ENCODE results near the gene NME3. TPM values are rescaled to one million over a fixed set of nuclear protein-coding genes. Genes with fewer than 3 reads are reported as not detected.

NME3 gene
- total RNA-seq, 1 donor from 2014 or later = 56.9 TPM

DNA sequence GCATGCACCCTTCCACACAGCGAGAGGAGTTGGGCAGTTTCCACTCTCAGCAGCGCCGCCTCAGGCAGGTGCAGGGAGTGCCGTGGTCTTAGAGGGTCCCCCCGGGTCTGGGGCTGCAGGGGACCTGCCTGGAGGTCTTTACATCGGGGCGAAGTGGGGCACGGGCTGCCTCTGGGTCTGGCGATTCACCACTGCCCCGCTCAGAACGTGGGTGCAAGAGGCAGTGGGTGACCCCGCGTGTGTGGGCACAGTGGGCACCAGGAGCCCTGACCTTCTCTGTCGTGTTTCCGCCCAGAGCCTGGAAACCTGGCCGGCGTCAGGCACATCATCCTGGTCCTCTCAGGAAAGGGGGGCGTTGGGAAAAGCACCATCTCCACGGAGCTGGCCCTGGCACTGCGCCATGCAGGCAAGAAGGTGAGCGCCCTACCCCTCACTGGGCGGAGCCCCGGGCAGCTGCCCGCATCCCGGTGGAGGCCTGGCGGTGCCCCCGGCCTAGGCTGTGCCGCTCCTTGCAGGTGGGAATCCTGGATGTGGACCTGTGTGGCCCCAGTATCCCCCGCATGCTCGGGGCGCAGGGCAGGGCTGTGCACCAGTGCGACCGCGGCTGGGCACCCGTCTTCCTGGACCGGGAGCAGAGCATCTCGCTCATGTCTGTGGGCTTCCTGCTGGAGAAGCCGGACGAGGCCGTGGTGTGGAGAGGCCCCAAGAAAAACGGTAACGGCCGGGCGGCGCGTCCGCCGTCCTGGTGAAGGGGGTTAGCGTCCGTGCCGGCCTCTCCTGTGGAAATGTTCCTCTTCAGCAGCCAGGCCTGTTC, 15.1 kb upstream of the NME3 start:
- H3K4me3 ChIP-seq (ENCODE audit: low read depth, low read length) = no peak overlapping the region
- TF ChIP-seq, protein P1, sequence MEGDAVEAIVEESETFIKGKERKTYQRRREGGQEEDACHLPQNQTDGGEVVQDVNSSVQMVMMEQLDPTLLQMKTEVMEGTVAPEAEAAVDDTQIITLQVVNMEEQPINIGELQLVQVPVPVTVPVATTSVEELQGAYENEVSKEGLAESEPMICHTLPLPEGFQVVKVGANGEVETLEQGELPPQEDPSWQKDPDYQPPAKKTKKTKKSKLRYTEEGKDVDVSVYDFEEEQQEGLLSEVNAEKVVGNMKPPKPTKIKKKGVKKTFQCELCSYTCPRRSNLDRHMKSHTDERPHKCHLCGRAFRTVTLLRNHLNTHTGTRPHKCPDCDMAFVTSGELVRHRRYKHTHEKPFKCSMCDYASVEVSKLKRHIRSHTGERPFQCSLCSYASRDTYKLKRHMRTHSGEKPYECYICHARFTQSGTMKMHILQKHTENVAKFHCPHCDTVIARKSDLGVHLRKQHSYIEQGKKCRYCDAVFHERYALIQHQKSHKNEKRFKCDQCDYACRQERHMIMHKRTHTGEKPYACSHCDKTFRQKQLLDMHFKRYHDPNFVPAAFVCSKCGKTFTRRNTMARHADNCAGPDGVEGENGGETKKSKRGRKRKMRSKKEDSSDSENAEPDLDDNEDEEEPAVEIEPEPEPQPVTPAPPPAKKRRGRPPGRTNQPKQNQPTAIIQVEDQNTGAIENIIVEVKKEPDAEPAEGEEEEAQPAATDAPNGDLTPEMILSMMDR (IDR thresholded peaks at IDR 0.05; ENCODE audit: insufficient read depth, low read length, severe bottlenecking) = no peak
- no peaks in the 10 kb centered on the region for H3K27me3 ChIP-seq (ENCODE audit: control insufficient read depth, insufficient read depth, low read length)
- peaks cover 12% of the 10 kb centered on the region for H3K36me3 ChIP-seq (ENCODE audit: control insufficient read depth, insufficient read depth, low read length)
- no peak for DNase-seq (ENCODE audit: low read depth)
- FAIRE-seq = no peak

DNA sequence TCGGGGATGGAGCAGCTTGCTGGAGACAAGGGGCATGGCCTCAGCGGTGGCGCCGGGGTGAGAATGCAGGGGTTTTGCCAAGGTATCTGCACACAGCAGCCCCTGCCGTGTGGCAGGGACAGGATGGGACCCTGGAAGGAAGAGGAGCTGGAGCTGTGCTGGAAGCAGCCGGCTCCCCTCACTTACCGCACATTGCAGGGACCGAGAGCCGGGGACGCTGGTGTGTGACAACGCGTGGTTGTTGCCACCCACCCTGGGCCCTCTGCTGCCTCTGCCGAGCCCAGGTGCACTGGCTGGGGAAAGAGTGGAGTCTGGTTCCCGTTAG, 14.5 kb upstream of the NME3 start:
- DNase-seq (ENCODE audit: low read depth) (no peak), FAIRE-seq (no peak)
- peaks cover 15% of the 10 kb centered on the region for H3K36me3 ChIP-seq (ENCODE audit: control insufficient read depth, insufficient read depth, low read length)
- TF ChIP-seq, protein P1 (IDR thresholded peaks at IDR 0.05; ENCODE audit: insufficient read depth, low read length, severe bottlenecking) = no peak
- H3K4me3 ChIP-seq (ENCODE audit: low read depth, low read length) = no peak overlapping the region
- no peaks in the 10 kb centered on the region for H3K27me3 ChIP-seq (ENCODE audit: control insufficient read depth, insufficient read depth, low read length)

DNA sequence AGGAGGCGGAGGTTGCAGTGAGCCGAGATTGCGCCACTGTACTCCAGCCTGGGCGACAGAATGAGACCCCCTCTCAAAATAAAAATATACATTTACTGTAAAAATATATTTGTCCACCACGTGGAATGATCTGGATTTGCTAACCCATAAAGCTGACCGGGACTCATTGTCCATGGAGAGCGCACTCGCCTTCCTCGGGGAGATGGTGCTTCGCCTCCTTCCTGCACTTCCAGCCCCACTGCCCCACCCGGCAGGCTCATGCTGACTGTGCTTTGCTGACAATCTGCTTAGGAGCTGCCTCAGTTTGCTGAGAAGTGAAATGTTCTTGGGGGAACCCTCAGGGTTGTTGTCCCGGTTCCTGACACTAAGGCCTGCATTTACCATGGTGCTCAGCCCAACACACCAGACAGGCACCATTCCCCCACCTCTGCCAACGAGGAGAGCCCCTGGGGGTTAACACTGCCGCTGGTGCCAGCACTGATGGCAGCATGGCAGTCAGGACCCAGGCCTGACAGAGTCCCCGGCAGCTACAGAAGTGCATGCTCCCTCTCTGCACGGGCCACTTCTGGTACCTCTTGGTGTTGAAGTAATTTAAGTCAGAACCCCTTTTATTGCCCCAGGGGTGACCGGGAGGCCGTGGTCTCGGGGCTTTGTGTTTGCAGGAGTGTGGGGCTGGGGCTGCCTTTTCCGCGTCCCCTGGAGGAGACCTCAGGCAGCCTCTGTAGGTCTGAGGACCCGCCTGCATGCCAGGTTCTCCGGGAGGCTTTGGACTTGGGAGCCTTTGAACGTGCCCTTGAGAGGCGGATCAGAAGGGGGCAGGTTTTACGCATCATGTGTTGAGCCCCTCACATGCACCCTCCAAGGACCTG, 13.9 kb upstream of the NME3 start:
- DNase-seq (ENCODE audit: low read depth) (no peak), FAIRE-seq (peak; percentile 52)
- Histone ChIP-seq H3K36me3 (ENCODE audit: control insufficient read depth, insufficient read depth, low read length) (peaks cover 14% of the 10 kb centered on the region), H3K27me3 (ENCODE audit: control insufficient read depth, insufficient read depth, low read length) (no peaks in the 10 kb centered on the region), H3K4me3 (ENCODE audit: low read depth, low read length) (no peak overlapping the region)
- TF ChIP-seq, protein P1 (IDR thresholded peaks at IDR 0.05; ENCODE audit: insufficient read depth, low read length, severe bottlenecking) = no peak

DNA sequence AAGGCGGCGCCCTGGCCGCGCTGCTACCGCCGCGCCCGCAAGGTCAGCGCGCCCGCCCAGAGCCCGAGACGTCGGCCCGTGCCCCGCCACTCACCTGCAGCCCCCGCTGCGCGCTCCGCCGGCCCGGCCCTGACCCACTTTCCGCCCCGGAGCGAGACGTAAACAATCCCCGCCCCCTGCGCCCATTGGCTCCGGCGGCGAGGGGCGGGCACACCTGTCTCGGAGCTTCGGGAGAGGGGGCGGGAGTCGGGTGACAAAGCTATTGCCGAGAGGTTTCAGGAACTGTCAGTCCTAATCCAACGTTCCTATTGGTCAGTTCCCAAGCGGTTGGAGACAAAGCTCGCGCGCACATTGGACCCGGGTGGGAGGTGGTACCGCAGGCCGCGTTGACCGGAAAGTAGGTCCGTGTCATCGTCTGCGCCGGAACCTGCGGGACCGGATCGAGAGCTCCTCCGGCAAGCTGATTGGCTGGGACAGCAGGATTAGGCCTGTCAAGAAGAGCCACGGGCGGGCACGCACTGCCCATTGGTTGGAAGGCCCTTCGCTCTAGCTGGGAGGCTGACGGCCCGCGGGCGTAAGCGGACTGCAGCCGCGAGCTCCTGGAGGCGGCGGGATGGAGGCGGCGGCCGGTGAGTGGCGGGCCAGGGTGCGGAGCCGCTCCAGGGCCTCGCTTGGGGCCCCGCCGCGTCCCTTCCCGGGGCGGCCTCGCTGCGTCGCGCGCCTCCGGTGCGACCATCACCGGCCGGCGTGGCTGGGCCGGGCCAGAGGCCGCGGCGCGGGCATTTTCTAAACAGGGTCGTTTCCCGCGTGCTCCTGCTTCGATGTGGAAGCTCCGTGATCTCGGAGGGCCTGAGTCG, 11.3 kb upstream of the NME3 start, which contains the start of the genes NUBP2 and SPSB3:
Gene NUBP2, plus strand, starts transcription at position 553 of the 857 bp plus-strand sequence. Its CDS starts 61 bp downstream, at position 614.
Gene SPSB3, minus strand, starts transcription at position 164 of the 857 bp plus-strand sequence. CDS start 1,088 bp downstream, outside the sequence.
- peak within 1 kb of the TSS; percentile 63 for H3K4me3 ChIP-seq (ENCODE audit: low read depth, low read length)
- TF ChIP-seq, protein P1 (IDR thresholded peaks at IDR 0.05; ENCODE audit: insufficient read depth, low read length, severe bottlenecking) = no peak
- no peaks in the 10 kb centered on the region for H3K27me3 ChIP-seq (ENCODE audit: control insufficient read depth, insufficient read depth, low read length)
- DNase-seq (ENCODE audit: low read depth) (peak; percentile 99), FAIRE-seq (peak; percentile 95)
- H3K36me3 ChIP-seq (ENCODE audit: control insufficient read depth, insufficient read depth, low read length) = peaks cover 13% of the 10 kb centered on the region

DNA sequence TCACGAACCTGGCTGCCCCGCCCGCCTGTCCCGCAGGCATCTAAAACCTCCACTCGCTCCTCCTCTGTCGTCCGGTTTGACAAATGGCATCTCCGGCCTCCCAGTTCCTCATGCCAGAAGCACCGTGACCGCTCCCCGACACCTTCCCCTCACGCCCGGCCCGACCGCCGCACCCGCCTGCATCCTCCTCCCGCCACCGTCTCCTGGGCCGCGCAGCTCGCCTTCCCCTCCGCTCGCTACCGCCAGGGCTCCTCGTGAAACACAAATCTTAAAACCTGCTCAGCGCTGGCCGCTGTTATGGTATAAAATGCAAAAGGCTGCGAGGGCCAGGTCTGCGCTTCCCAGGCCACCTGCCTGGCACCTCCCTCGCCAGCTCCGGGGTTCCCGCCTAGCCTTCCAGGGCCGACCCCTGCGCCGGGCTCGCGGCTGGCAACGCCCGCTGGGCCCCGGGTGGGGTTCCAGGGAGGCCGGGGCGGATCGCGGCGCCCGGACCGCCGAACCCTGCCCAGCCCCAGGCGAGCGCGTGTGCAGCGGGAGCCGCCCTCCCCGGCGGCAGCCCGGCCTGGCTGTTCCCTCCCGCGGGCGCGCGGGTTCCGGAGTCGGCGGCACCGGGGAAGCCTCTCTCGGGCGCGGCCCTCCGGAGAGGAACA, 10.5 kb upstream of the NME3 start:
- TF ChIP-seq, protein P1 (IDR thresholded peaks at IDR 0.05; ENCODE audit: insufficient read depth, low read length, severe bottlenecking) = peak; percentile 25
- Histone ChIP-seq H3K27me3 (ENCODE audit: control insufficient read depth, insufficient read depth, low read length) (no peaks in the 10 kb centered on the region), H3K36me3 (ENCODE audit: control insufficient read depth, insufficient read depth, low read length) (peaks cover 14% of the 10 kb centered on the region), H3K4me3 (ENCODE audit: low read depth, low read length) (peak overlapping the region; percentile 63)
- FAIRE-seq (no peak), DNase-seq (ENCODE audit: low read depth) (peak; percentile 14)
